HEK293 (cell line): ENCODE results near the gene RCL1.

Experiments used
- GFI1B ChIP-seq: fragments of 450-650 bp; formaldehyde crosslinking; IDR thresholded peaks from 2 replicates; pipeline ENCODE4 v1.5.1; 2016; ENCODE audit warnings: missing biosample characterization, missing genetic modification characterization
- GLI4 ChIP-seq: fragments of 450-650 bp; formaldehyde crosslinking; IDR thresholded peaks from 2 replicates; pipeline ENCODE4 v1.5.1; 2016; ENCODE audit warnings: missing biosample characterization, missing genetic modification characterization
- YY1 ChIP-seq: fragments of 450-650 bp; formaldehyde crosslinking; IDR thresholded peaks from 2 replicates; pipeline ENCODE4 v1.5.1; 2018; ENCODE audit warnings: missing biosample characterization, missing genetic modification characterization
- ZBTB7A ChIP-seq: fragments of 450-650 bp; formaldehyde crosslinking; IDR thresholded peaks from 2 replicates; pipeline ENCODE4 v1.5.1; 2016; ENCODE audit warnings: low read depth, missing biosample characterization, missing genetic modification characterization
- ZNF146 ChIP-seq: fragments of 450-650 bp; formaldehyde crosslinking; IDR thresholded peaks from 2 replicates; pipeline ENCODE4 v1.5.1; 2016; ENCODE audit warnings: missing biosample characterization, missing genetic modification characterization
- ZNF175 ChIP-seq: fragments of 450-650 bp; formaldehyde crosslinking; IDR thresholded peaks from 2 replicates; pipeline ENCODE4 v1.5.1; 2016; ENCODE audit warnings: missing biosample characterization, missing genetic modification characterization
- ZNF274 ChIP-seq, 2 experiments: fragments of 200-500 bp in 1 of 2; fragments of 450-650 bp in 1 of 2; sonication (Bioruptor generic) in 1 of 2; formaldehyde crosslinking in 1 of 2; IDR thresholded peaks; 2 replicates each; pipeline versions ENCODE4 v1.5.1 to v1.6.1; 2014 to 2016; ENCODE audit warnings: borderline replicate concordance in 1 of 2, inconsistent platforms in 1 of 2, low read length in 1 of 2, missing biosample characterization in 1 of 2, missing genetic modification characterization in 1 of 2
- ZNF488 ChIP-seq: fragments of 450-650 bp; formaldehyde crosslinking; IDR thresholded peaks from 2 replicates; pipeline ENCODE4 v1.5.1; 2016; ENCODE audit warnings: missing biosample characterization, missing genetic modification characterization
- TF ChIP-seq, protein P1 (sequence below): fragments of 450-650 bp; formaldehyde crosslinking; IDR thresholded peaks from 2 replicates; pipeline ENCODE4 v1.5.1; 2016; ENCODE audit warnings: missing biosample characterization, missing genetic modification characterization
- TF ChIP-seq, protein P2 (sequence below): fragments of 450-650 bp; formaldehyde crosslinking; IDR thresholded peaks from 2 replicates; pipeline ENCODE4 v1.5.1; 2016; ENCODE audit warnings: missing biosample characterization, missing genetic modification characterization

DNA sequence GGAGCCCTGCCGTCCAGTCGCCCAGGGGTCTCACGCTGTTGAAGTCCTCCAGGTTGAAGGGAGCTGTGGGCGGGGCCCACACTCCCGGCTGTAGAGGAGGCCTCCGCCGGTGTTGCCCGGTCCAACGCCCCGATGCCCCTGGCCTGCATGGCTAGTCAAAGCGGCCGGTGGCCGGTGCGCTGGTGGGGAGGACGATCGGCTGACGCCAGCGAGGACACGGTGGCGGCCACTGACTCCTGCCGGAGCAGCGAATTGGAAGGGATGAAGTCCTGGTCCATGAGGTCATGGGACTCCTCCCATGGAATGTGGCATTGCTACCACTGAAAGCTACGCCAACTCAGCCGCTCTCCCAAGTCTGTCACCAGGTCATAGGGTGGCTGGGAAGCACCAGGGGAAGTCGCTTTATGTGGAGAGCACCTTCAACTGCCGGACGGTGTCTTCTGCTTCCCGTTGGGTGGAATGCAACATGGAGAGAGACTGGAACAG lies 11.8 kb downstream of the RCL1 start:
- TF ChIP-seq ZNF488 (tag by site-specific recombination) (no peak), ZNF175 (no peak), GFI1B (tag by site-specific recombination) (no peak), YY1 (tag by site-specific recombination) (no peak), GLI4 (no peak), ZBTB7A (no peak), ZNF274 (IDR thresholded peaks at IDR 0.05; ENCODE audit: low read length) (no peak), ZNF274 (tag by site-specific recombination; IDR thresholded peaks at IDR 0.05; ENCODE audit: borderline replicate concordance) (no peak), ZNF146 (tag by site-specific recombination) (no peak)
- TF ChIP-seq, protein P1, sequence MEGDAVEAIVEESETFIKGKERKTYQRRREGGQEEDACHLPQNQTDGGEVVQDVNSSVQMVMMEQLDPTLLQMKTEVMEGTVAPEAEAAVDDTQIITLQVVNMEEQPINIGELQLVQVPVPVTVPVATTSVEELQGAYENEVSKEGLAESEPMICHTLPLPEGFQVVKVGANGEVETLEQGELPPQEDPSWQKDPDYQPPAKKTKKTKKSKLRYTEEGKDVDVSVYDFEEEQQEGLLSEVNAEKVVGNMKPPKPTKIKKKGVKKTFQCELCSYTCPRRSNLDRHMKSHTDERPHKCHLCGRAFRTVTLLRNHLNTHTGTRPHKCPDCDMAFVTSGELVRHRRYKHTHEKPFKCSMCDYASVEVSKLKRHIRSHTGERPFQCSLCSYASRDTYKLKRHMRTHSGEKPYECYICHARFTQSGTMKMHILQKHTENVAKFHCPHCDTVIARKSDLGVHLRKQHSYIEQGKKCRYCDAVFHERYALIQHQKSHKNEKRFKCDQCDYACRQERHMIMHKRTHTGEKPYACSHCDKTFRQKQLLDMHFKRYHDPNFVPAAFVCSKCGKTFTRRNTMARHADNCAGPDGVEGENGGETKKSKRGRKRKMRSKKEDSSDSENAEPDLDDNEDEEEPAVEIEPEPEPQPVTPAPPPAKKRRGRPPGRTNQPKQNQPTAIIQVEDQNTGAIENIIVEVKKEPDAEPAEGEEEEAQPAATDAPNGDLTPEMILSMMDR (tag by site-specific recombination) = no peak
- TF ChIP-seq, protein P2, sequence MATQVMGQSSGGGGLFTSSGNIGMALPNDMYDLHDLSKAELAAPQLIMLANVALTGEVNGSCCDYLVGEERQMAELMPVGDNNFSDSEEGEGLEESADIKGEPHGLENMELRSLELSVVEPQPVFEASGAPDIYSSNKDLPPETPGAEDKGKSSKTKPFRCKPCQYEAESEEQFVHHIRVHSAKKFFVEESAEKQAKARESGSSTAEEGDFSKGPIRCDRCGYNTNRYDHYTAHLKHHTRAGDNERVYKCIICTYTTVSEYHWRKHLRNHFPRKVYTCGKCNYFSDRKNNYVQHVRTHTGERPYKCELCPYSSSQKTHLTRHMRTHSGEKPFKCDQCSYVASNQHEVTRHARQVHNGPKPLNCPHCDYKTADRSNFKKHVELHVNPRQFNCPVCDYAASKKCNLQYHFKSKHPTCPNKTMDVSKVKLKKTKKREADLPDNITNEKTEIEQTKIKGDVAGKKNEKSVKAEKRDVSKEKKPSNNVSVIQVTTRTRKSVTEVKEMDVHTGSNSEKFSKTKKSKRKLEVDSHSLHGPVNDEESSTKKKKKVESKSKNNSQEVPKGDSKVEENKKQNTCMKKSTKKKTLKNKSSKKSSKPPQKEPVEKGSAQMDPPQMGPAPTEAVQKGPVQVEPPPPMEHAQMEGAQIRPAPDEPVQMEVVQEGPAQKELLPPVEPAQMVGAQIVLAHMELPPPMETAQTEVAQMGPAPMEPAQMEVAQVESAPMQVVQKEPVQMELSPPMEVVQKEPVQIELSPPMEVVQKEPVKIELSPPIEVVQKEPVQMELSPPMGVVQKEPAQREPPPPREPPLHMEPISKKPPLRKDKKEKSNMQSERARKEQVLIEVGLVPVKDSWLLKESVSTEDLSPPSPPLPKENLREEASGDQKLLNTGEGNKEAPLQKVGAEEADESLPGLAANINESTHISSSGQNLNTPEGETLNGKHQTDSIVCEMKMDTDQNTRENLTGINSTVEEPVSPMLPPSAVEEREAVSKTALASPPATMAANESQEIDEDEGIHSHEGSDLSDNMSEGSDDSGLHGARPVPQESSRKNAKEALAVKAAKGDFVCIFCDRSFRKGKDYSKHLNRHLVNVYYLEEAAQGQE = no peak
